Fibroblast of skin of scalp (primary cell): ENCODE measurements around the gene SLC35A4. TPM values are rescaled to one million over a fixed set of nuclear protein-coding genes. Genes with fewer than 3 reads are reported as not detected.

Experiments
- DNase-seq: peaks from one replicate; pipeline ENCODE4 v3.0.0-alpha.2; 2013
- polyA plus RNA-seq, 2 experiments: library from polyadenylated mRNA; unstranded; fragments of 120-200 nt; gene quantifications; one replicate each; pipeline ENCODE4 v1.2.1, GENCODE V29; 2013; ENCODE audit not compliant: insufficient read length in 2 of 2

The SLC35A4 gene
- 60.7 TPM for polyA plus RNA-seq (2013, experiment 1 of 2; ENCODE audit: insufficient read length)
- polyA plus RNA-seq (2013, experiment 2 of 2; ENCODE audit: insufficient read length) = 58.2 TPM

GRCh38 chr5:140564196-140565023, at the start of gene SLC35A4, which contains the start of gene APBB3:
Gene SLC35A4 (plus strand): TSS chr5:140564828. CDS start chr5:140567170, 2,342 bp downstream.
Gene APBB3 (minus strand): TSS chr5:140564598. CDS start chr5:140564245, 353 bp downstream.
- DNase-seq = peak; percentile 99

DNA sequence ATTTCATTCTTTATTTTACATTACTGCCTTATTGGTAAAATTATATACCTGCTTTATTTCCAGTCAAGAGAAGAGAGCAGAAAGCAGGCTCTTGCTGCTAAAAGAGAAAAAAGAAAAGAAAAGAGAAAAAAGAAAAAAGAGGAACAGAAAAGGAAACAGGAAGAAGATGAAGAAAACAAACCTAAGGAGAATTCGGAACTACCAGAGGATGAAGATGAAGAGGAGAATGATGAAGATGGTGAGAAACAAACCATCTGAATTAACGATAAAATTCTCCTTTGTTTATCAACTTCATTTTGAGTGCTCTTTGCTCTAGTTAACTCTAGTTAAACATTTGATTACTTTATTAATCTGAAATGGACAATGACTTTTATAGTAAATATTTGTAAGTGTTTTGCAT, 40.6 kb upstream of the SLC35A4 start:
- no peak for DNase-seq

- DNase-seq = no peak
These were observed 24.4 kb upstream of the SLC35A4 start for GRCh38 chr5:140540227-140540626.

DNA sequence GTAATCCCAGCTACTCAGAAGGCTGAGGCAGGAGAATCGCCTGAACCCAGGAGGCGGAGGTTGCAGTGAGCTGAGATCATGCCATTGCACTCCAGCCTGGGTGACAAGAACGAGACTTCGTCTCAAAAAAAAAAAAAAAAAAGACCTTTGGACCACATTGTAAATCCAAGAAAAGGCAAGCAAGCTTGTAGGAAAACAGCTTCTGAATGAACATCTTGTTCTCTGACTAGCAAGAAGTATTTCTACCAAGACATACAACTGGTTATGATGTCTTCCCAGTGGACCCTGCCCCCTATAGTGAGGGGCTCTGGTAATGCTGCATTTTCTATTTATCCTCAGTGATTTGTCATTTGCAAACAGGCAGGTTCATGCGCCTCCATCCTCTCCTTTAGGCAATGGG, 21.7 kb upstream of the SLC35A4 start:
- DNase-seq = no peak

DNA sequence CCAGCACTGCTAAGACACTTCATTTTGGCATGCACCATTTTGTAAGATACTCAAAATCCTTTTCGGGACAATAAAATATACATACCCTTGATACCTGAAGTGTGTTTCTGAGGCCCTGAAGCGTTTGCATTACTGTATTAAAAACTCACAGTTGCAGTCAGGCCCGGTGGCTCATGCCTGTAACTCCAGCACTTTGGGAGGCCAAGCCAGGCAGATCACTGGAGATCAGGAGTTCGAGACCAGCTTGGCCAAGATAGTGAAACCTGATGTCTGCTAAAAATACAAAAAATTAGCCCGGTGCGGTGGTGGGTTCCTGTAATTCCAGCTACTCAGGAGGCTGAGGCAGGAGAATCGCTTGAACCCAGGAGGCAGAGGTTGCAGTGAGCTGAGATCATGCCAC, 19.6 kb upstream of the SLC35A4 start:
- no peak for DNase-seq

DNA sequence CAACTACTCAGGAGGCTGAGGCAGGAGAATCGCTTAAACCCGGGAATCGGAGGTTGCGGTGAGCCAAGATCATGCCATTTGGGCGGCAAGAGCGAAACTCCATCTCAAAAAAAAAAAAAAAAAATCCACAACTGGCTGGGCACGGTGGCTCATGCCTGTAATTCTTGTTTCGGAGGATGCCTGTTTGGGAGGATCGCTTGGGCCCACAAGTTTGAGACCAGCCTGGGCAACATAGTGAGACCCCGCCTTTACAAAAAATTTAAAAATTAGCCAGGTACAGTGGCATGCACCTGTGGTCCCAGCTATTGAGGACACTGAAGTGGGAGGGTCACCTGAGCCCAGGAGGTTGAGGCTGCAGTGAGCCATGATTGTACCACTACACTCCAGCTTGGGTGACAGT, 19.0 kb upstream of the SLC35A4 start:
- DNase-seq = no peak

DNA sequence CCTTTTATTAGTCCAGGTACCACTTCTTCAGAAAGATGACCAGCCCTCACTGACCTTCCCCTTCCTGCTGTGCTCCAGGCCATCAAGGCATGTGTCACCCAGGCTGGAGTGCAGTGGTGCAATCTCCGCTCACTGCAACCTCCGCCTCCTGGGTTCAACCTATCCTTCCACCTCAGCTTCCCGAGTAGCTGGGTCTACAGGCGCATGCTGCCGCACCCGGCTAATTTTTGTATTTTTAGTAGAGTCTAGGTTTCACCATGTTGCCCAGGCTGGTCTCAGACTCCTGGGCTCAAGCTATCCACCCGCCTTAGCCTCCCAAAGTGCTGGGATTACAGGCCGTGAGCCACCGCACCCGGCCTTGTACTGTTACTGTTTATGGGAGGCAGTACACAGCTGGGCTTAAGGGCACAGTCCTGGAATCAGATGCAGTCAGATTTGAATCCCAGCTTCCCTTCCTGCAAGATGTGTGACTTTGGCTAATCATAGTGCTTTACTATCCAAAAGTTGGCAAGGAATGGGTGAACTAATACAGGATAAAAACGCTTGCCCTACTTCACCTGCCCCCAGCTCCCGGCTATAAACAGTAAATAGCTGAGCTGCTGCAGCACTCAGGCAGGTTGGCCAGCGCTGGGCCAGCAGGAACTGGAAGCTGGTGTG, 17.6 kb upstream of the SLC35A4 start:
- no peak for DNase-seq

DNA sequence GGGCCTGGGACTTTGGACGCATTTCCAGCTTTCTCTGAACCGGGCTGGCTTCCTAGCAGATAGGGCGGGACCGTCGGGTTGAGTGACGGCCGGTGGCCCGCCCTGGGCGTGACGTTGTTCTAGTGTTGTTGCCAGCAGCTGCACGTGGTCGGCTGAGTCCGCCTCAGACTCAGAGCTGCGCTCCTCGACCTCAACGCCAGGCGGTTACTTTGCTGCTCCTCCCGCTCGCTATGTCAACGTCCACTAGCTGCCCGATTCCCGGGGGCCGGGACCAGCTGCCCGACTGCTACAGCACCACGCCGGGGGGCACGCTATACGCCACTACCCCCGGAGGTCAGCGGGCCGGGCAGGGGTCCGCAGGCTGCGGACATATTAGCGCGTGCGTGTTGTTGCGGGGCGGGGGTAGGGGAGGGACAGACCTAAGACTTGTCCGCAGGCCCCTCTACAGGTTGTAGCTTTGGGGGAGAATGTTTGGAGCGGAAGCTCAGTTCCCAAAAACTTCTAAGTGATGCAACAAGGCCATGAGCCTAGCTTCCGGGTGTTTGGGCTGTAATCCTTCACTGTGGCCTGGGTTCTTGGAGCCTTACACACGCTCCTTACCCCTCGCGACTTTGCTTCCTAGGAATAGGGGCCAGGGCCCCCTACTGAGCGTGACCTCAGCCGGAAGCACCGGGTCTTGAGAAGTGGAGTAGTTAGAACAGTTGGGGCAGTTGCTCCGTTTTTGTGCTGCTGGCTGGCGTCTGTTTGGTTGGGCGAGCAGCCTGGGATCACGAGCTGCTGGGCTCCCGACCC, 16.9 kb upstream of the SLC35A4 start, which contains the start of gene EIF4EBP3:
EIF4EBP3 (plus strand) TSS at position 155 of the 792 bp plus-strand sequence; CDS start at position 231, 76 bp downstream.
- peak; percentile 93 for DNase-seq

- DNase-seq = no peak
These were observed 16.3 kb upstream of the SLC35A4 start for GRCh38 chr5:140548300-140548688.

DNA sequence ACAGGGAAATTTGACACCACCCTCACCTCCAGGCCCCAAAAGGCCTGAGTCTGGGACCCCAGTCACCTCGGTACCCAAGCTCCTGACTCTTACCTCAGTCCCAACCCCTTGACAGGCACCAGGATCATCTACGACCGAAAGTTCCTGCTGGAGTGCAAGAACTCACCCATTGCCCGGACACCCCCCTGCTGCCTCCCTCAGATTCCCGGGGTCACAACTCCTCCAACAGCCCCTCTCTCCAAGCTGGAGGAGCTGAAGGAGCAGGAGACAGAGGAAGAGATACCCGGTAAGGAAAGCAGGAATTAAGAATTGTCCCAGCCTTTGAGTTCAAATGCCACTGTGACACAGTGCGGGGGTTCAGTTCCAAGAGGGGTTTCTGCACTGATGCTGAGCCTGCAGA, 15.8 kb upstream of the SLC35A4 start:
- no peak for DNase-seq

DNA sequence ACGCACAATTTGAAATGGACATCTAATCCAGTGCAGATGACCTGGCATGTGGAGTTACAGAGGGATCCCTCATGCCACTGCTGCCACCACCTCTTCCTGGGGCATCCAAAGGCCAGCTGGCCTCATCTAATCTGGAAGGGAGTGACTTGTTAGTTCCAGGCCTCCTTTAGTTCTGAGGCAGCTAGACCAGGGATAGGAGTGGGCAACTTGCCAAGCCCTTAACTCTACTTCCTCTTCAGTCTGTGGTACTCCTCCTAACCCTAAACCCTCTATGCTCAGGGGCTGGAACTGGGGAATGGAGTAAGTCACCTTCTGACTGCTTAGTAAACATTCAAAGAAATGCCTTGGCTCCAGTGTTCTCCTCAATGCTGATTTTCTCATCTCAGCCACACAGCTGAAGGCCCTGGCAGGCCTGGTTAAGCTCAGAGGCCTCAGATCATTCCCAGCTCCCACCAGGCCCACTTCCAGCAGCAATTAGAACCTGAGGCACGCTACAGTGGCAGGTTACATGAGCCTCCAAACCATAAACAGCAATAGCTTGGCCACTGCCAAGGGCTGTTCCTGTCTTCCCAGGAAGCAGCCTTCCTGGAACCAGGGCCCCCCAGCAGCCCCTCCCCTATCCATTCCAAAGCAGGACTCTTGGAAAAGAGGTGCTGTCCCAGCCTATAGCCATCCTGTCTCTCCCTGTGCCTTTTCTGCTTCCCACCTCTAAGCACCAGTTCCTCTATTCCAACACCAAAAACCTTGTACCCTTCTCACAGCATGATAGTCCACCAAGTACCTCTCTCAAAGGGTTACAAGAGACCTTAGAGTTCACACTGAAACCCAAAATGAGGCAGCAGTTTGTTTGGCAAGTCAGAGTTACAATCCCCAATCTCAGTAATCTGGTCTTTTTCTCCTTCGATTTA, 15.1 kb upstream of the SLC35A4 start:
- DNase-seq = peak; percentile 20

- no peak for DNase-seq
These were observed 14.2 kb upstream of the SLC35A4 start for GRCh38 chr5:140550147-140551079.

DNA sequence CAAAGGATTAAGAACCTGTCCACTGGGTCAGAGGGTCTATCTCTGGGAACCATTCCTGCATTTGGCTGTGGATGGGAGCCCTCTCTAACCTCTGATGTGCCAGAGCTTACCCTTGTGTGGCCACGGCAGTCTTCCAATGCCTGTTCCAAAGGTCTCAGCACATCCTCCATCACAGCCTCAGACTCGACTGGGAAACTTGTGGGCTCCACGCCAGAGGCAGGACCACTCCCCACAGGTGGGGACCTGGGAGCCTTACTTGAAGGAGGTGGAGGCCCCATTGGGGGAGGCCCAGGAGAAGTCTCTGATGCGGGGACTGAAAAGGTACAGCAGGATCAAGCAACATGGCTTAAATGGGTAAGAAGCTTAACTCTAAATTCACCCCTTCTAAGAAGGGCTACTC, 12.8 kb upstream of the SLC35A4 start:
- no peak for DNase-seq

GRCh38 chr5:140553657-140554056, 11.0 kb upstream of the SLC35A4 start:
- DNase-seq = no peak

- peak; percentile 36 for DNase-seq
These were observed 10.2 kb upstream of the SLC35A4 start for GRCh38 chr5:140554454-140554853.

GRCh38 chr5:140555747-140556312, 8.8 kb upstream of the SLC35A4 start:
- no peak for DNase-seq

DNA sequence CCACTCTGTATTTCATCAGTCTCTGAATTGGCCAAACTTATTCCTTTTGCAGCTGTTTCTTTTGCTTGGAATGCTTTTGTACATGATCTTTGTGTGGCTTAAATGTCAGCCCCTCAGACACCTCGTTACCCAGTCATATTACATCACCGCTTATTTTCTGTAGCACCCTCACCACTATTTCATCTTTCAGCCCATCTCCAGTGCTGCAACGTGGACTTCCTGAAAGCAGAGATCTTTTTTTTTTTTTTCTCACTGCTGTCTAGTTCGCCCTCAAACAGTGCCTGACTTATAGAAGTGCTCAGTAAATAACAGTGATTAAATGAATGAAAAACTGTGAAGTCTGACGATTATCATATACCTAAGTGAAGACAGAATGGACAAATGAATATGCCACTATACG, 8.2 kb upstream of the SLC35A4 start:
- DNase-seq = peak; percentile 23

DNA sequence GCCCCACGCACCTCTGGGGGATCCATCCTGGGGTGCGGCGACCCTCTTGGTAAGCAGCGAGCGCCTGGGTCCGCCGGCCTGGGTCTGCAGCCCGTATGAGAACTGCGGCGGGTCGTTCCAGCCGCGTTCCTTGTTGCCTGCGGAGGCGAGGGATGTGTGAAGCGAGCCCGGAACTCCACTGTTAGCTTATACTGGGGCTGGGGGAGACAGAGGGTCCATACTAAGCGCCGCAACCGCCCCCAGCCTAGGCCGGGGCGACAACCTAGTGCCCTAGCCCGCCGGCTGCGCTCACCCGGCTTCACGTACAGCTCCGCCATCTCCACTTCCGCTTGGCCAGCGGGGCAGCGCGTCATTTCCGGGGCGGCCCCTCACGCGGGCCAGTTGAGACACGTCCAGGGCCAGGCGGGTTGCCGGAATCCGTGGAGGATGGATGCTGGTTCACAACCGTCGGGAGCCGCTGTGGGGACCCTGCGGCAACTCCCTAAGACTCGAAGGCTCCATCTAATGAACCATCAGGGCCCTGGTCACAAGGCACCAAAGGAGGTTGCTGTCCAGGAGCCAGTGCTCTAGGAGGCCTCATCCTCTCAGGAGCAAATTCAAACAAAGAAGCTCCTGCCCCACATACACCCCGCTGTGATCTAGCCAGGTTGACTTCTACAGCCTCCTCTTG, 7.4 kb upstream of the SLC35A4 start, which contains the start of gene SRA1:
SRA1 (minus strand) TSS at position 338 of the 670 bp plus-strand sequence; CDS start at position 317, 21 bp downstream.
- DNase-seq = peak; percentile 91

DNA sequence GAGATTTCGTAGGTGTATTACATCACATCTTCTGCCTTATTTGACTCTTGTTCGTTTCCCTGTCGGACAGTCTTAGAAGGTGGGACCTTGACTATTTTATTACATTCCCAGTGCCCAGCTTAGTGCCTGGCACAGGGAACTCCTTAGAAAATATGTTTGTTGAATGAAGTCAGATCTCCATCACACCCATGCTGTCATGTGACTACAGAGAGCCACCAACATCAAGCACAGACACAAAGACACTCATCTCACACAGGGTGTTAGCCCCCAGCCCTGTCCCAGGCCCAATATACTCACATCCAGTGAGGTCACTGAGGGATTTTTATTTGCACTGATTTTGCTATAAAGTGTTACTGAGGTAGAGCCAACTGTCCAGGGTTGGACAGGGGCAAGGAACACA, 6.7 kb upstream of the SLC35A4 start:
- DNase-seq = no peak
